ENCODE measurements around the gene PLD2.
"Not testable (repeated sequence)": the region's sequence is repeated elsewhere in the genome, so short reads cannot be mapped to it uniquely, and the experiment has no call there.

The PLD2 gene

DNA sequence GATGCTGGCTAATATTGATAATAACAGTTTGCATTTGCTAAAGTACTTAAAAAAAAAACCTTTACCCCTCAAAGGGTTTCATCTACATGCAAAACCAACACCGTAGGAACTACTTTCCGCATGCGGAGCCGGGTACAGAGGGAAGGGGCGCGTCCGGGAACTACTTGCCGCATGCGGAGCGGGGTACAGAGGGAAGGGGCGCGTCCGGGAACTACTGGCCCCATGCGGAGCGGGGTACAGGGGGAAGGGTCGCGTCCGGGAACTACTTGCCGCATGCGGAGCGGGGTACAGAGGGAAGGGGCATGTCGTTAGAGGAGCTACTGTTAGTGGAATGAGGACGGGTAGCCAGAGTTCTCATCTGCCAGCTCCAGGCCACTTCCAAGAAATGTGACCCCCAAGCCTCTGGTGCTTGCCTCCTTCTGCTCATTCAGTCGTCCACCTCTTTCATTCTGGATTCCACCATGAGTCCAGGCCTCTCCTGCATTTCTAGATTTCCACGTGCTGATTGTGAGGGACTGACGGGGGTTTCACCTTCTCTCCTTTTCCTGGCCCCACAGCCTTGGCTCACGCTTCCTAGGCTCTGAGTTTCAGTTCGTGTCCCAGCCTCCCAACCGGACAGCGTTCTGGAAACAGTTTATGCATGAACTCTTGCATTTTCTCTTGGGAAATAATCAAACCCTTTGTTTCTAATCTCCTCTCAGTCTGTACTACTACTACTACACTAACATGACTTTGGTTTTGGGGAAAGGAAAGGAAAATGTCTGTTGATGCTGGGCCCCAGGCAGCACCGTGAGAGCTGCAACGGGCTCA, 53.1 kb downstream of the PLD2 start:
- no peak for DNase-seq

GRCh38 chr17:4860651-4861050, 53.7 kb downstream of the PLD2 start:
- DNase-seq = no peak

DNA sequence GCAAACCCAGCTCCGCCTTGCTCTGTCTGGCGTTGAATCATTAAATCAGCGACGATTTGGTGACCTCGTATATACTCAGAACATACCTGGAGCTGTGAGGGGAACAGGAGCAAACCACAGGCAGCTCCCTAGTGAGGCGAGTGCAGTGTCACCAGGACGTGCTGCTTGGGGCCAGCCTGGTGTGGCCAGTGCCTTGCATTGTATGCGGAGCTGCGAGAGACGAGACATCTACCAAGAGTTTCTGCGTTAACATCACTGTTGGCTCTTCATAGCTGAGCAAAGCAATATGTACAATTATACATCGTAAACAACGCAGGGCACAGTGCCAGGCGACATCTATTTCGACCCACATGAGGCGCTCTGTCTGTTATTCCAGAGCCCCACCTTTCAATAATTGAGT, 54.1 kb downstream of the PLD2 start:
- no peak for DNase-seq

DNA sequence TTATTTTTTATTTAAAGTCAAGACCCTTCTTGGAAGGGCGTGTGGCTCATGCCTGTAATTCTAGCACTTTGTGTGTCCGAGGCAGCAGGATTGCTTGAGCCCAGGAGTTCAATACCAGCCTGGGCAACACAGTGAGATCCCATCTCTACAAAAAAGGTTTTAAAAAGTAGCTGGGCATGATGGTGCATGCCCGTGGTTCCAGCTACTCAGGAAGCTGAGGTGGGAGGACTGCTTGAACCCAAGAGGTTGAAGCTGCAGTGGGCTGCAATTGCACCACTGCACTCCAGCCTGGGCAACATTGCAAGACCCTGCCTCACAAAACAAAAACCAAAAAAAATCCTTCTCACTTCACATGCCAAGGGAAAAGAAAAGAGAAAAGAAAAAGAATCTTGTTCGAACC, 55.8 kb downstream of the PLD2 start:
- no peak for DNase-seq

DNA sequence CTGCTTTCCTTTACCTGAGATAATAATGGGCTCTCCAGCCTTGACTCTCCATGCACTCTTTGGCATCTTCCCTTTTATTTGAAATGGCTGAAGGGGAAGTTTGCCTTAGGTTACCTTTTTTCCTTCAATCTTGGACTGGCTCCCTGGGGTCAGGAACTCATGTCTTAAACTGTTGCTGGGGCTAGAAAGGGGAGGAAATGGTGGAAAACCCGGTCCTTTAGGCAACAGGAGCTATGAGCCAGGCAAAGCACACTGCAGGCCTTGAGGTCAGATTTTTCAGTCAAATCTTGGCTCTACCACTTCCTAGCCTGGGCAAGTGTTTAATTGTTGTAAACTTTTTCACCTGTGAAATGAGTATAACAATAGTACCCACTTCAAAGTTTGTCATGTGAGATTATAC, 56.4 kb downstream of the PLD2 start:
- no peak for DNase-seq

- DNase-seq = not testable (repeated sequence)
These were observed 60.6 kb downstream of the PLD2 start for GRCh38 chr17:4867535-4867934.

DNA sequence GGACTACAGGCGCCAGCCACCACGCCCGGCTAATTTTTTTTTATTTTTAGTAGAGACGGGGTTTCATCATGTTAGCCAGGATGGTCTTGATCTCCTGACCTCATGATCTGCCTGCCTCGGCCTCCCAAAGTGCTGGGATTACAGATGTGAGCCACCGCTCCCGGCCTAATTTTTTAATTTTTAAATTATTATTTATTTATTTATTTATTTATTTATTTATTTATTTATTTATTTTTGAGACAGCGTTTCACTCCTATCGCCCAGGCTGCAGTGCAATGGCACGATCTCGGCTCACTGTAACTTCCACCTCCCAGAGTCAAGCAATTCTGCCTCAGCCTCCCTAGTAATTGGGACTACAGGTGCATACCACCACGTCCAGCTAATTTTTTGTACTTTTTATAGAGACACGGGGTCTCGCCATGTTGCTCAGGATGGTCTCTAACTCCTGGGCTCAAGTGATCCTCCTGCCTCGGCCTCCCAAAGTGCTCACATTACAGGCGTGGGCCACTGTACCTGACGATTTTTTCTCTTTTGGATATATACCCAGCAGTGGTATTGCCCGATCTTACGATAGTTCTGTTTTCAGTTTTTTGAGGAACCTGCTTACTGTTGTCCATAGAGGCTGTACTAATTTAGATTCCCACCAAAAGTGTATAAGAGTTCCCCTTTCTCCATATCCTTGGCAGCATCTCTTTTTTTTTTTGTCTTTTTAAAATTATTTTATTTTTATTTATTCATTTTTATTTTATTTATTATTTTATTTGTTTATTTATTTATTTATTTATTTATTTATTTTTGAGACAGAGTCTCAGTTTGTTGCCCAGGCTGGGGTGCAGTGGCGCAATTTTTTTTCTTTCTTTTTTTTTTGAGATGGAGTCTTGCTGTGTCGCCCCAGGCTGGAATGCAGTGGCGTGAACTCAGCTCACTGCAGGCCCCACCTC, 62.4 kb downstream of the PLD2 start:
- not testable (repeated sequence) for DNase-seq

DNA sequence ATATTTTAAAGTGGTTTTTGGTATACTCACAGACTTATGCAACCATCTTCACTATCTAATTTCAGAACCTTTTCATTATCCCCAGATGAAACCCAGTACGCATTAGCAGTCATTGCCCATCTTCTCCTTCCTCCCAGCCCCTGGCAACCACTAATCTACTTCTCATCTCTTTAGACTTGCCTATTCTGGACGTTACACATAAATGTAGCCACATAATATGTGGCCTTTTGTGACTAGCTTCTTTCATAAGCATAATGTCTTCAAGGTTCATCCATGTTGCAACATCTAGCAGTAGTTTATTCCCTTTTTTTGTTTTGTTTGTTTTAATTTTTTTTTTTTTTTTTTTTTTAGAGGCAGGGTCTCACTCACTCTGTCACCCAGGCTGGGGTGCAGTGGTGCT, 63.9 kb downstream of the PLD2 start:
- DNase-seq = no peak

DNA sequence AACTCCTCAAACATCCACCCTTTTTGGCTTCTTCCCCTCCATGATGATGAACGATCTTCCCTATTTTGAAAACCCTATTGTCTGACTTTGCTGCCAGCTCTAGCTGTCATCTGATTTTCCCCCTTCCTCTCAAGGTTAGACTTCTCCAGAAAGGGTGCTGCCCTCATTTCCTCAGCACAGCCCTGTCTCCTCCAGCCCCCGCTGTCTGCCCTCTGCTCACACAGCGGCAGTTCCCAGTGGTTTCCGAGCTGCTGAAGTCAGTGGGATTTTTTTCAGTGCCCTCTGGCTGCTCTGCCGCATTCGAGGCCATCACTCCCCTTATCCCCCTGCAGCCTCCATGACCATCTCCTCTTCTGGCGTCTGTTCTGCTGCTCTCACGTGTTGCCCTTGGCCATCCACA, 65.8 kb downstream of the PLD2 start:
- DNase-seq = no peak
